ENCODE measurements around the gene ZNF492.
"Not testable (repeated sequence)": the region's sequence is repeated elsewhere in the genome, so short reads cannot be mapped to it uniquely, and the experiment has no call there.

DNA sequence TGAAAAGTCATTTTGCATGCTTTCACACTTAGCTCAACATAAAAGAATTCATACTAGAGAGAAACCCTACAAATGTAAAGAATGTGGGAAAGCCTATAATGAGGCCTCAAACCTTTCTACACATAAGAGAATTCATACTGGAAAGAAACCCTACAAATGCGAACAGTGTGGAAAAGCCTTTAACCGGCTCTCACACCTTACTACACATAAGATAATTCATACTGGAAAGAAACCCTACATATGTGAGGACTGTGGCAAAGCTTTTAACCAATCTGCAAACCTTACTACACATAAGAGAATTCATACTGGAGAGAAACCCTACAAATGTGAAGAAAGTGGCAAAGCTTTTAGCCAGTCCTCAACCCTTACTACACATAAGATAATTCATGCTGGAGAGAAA, 51.4 kb downstream of the ZNF492 start:
- TF ChIP-seq, protein P1, sequence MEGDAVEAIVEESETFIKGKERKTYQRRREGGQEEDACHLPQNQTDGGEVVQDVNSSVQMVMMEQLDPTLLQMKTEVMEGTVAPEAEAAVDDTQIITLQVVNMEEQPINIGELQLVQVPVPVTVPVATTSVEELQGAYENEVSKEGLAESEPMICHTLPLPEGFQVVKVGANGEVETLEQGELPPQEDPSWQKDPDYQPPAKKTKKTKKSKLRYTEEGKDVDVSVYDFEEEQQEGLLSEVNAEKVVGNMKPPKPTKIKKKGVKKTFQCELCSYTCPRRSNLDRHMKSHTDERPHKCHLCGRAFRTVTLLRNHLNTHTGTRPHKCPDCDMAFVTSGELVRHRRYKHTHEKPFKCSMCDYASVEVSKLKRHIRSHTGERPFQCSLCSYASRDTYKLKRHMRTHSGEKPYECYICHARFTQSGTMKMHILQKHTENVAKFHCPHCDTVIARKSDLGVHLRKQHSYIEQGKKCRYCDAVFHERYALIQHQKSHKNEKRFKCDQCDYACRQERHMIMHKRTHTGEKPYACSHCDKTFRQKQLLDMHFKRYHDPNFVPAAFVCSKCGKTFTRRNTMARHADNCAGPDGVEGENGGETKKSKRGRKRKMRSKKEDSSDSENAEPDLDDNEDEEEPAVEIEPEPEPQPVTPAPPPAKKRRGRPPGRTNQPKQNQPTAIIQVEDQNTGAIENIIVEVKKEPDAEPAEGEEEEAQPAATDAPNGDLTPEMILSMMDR (IDR thresholded peaks at IDR 0.05), result not testable (repeated sequence)
- TF ChIP-seq POLR2A (IDR thresholded peaks at IDR 0.05), result not testable (repeated sequence)
